HG03460 (cell line): ENCODE results near the gene KRTAP10-6.
"Not testable (repeated sequence)": the region's sequence is repeated elsewhere in the genome, so short reads cannot be mapped to it uniquely, and the experiment has no call there.

ENCODE experiments used
- ATAC-seq: cut with Tn5 transposase; IDR thresholded peaks from one replicate; pipeline ENCODE4 v1.9.1; 2021; ENCODE audit not compliant: unreplicated experiment

KRTAP10-6 gene

DNA sequence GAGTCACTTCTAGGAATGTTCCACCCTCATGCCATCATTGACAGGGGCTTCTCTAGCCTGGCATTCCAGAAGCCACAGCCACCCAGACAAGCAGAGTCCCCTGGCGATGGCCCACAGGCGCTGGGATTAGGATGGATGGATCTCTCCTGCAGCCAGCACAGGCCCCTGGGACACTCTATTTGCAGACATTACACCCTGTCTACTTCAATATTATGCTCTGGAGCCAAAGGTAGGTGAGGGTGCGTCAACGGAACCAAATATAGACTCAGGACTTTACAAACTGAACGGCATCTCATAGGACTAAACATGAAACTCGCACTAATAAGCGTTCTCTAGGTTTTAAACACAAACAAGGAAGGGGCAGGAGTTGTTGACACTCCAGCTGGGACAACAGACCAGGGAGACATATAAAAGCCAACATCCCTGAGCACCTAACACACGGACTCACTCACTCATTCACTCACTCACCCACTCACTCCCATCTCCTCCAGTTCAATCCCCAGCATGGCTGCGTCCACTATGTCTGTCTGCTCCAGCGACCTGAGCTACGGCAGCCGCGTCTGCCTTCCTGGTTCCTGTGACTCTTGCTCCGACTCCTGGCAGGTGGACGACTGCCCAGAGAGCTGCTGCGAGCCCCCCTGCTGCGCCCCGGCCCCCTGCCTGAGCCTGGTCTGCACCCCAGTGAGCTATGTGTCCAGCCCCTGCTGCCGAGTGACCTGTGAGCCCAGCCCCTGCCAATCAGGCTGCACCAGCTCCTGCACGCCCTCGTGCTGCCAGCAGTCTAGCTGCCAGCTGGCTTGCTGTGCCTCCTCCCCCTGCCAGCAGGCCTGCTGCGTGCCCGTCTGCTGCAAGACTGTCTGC is 8.0 kb upstream of the KRTAP10-6 start, which contains the start of gene KRTAP10-7:
TSS of gene KRTAP10-7 (plus strand) at position 480 of the 861 bp plus-strand sequence. CDS start at position 505, 25 bp downstream.
- not testable (repeated sequence) for ATAC-seq

DNA sequence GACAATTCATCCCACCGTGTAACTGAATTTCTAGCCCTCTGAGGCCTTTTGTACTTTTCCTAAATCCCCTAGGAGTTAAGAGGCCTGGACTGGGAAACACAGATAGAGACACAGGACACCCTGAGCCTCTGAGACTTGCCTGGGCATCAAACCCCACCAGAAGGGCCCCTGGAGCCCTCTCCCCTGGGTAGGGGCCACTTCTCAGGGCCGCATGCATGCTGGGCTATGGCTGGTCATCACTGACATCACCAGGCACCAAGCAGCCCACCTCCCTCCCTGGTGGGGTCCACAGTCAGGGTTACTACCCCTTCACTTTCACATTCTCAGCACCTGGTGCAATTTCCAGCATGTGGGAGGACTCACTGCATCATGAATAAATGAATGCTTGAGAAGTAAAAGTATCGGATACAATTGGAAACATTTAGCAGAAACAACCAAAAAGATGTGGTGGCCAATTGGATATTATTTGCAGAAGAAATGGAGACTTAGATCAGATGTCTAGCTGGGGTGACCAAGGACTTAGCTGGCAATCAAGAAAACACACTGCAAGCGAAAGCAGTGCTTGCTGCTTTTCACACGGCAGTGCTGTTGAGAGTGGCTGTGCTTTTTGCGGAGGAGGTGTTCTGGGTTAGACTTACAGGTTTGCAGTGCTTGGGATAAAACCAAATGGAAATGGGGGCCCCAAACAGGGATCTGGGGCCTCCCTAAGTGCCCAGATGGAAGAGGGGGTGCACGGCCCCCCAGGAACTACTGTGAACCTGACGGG is 7.1 kb upstream of the KRTAP10-6 start:
- ATAC-seq: no peak

- ATAC-seq: no peak
Observed at GRCh38 chr21:44598061-44598460, 5.8 kb upstream of the KRTAP10-6 start.

GRCh38 chr21:44596068-44596725 is 3.9 kb upstream of the KRTAP10-6 start:
- ATAC-seq: no peak

DNA sequence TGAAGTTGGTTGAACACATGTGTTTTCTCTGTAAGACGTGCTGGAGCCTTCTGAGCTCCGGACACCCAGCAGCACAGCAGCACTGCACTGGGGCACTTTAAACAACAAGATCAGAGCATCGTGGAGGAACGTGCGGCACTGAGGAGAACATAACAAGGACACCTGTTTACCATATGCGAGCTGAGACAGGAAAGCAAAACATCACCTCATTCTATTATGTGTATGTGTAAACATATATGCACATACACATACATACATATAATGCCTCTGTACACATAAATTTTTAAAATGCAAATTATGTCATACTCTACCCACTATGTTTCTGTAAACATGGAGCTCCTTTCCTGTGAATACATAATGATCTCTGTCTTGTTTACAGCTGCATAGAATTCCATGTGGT is 3.2 kb upstream of the KRTAP10-6 start:
- ATAC-seq: no peak

DNA sequence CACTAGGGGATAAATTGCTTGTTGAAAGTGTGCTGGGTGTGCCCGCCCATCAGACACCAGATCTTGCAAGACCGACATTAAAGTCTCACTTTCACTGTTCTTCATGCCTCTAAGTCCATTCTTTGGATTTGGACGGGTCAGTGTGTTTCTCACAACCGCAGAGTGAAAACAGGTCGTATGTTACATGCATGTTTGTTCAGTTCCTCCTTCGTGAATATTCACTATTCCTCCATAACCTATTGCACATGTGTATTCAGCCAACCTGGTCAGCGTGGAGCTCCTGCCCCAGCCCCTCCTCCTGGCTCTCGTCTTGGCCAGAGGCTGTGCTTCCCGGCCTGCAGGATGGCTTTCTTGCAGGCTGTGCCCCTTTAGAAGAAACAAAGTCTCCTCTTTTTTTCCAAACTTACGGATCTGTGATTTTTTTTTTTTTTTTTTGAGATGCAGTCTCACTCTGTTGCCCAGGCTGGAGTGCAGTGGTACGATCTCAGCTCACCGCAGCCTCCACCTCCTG is 2.2 kb upstream of the KRTAP10-6 start:
- ATAC-seq: no peak

GRCh38 chr21:44593598-44594405 is 1.5 kb upstream of the KRTAP10-6 start:
- no peak for ATAC-seq

DNA sequence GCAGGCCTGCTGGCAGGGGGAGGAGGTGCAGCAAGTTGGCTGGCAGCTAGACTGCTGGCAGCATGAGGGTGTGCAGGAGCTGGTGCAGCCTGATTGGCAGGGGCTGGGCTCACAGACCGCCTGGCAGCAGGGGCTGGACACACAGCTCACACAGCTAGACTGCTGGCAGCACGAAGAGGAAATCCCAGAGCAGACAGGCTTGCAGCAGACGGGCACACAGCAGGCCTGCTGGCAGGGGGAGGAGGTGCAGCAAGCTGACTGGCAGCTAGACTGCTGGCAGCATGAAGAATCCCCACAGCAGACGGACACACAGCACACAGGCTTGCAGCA is 539 bp downstream of the KRTAP10-6 start:
- ATAC-seq: not testable (repeated sequence)

GRCh38 chr21:44590897-44591800 is 1.2 kb downstream of the KRTAP10-6 start:
- not testable (repeated sequence) for ATAC-seq

DNA sequence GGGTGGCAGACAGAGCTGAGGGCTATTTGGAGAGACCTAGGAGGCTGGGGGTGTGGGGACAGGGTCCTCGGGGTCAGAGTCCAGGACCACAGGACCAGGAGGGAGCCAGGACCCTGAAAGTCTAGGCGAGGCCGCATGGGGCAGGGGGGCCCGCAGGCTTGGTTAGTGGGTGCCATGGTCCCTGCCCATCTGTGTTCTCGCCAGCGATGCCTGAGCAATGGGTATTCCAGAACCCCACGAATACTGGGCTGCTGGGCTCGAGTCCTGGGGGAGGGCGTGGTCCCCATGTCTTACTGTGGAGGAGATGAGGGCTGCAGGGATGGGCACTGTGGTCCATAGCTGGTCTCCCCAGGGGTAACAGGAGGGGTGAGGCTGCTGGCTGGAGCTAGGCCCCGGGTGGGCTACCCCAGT is 2.0 kb downstream of the KRTAP10-6 start:
- no peak for ATAC-seq

GRCh38 chr21:44589586-44590305 is 2.6 kb downstream of the KRTAP10-6 start:
- no peak for ATAC-seq

GRCh38 chr21:44589094-44589493 is 3.2 kb downstream of the KRTAP10-6 start:
- no peak for ATAC-seq

- no peak for ATAC-seq
Observed at GRCh38 chr21:44585892-44586291, 6.4 kb downstream of the KRTAP10-6 start.

DNA sequence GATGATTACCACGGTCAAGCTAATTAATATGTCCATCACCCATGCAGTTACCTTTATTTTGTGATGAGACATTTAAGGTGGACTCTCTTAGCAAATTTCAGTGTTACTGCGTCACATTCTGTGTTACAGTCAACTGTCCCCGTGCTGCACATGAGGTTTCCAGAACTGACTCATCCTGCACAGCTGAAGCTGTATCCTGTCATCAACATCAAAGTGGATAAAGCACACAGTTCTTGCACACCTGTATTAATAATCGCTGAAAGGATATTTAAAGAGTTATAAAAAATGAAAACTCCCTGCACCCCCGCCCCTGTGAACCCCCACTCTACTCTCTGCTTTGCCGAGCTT is 8.5 kb downstream of the KRTAP10-6 start:
- ATAC-seq: no peak

DNA sequence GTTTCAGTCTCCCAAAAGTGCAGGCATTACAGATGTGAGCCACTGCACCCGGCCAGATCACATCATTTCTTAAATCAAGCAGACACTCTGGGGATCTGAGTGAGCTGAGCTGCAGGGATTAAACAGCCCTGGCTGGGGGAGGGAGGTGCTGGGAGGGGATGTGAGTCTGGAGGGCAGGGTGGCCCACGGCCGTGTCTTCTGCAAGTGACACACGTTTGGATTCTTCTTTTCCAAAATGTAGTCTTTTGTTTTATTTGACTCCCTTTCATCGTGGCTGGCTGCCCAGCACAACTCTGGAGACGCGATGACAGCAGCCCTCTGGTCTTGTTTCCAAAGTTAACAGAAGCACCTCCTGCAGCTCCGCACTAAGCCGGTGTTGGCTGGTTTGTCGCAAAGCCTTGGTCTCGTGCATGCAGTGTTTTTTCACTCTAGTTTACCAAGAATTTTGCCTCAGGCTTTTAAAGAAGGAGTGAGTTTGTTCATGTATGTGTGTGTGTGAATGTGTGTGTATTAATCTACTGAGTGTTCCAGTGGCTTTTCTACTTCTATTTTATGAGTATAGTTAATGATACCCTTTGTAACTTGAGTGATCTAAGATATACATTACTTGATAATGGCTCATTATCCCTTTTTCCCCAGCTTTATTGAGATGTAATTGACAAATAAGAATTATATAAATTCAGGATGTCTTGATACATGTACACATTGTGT is 9.1 kb downstream of the KRTAP10-6 start:
- ATAC-seq: no peak

- no peak for ATAC-seq
Observed at GRCh38 chr21:44582055-44582454, 10.2 kb downstream of the KRTAP10-6 start.

DNA sequence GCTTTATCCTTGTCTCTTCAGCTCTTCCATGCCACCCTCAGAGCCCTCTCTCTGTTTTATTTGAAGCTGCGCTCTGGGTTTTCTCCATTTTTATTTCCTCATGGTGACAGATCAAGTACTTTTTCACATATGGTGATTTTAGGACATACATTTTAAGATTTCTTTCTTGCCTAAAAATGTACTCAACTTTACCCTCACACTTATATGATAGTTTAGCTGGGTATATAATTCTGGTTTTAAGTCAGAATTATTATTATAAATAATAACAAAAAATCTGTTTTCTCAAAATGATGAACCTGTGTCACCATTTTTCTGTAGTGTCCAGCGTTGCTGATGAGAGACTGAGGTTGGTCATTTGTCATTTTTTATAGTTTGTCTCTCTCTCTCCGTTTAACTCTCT is 11.1 kb downstream of the KRTAP10-6 start:
- ATAC-seq: no peak

DNA sequence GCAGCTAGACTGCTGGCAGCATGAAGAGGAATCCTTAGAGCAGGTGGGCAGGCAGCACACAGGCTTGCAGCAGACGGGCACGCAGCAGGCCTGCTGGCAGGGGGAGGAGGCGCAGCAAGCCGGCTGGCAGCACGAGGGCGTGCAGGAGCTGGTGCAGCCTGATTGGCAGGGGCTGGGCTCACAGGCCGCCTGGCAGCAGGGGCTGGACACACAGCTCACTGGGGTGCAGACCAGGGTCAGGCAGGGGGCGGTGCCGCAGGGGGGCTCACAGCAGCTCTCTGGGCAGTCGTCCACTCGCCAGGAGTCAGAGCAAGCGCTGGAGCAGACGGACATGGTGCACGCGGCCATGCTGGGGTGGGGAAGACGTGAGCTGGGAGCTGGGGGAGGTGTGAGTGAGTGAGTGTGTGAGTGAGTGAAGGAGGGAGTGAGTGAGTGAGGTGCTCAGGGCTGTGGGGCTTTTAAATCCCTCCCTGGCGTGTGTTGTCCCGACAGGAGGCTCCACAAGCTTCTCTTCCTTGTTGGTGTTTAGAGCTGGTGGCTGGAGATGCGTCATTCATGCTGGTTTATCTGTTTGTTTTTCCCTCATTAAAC is 12.0 kb downstream of the KRTAP10-6 start, which contains the start of gene KRTAP10-5:
TSS of gene KRTAP10-5 (minus strand) at position 374 of the 591 bp plus-strand sequence. CDS start at position 348, 26 bp downstream.
- not testable (repeated sequence) for ATAC-seq
